Activated CD8-positive, alpha-beta memory T cell treated with anti-CD3 and anti-CD28 coated beads for 48 hours (primary cell): ENCODE results near the gene P3R3URF.
"Not testable (repeated sequence)": the region's sequence is repeated elsewhere in the genome, so short reads cannot be mapped to it uniquely, and the experiment has no call there.

Source experiments
- DNase-seq, 3 experiments: peaks; one replicate each; pipeline ENCODE4 v3.0.0-alpha.2; 2020; ENCODE audit warnings: low read depth in 2 of 3, low spot score in 2 of 3

The P3R3URF gene

GRCh38 chr1:46176211-46176865, at the start of gene P3R3URF:
TSS of gene P3R3URF (minus strand) at chr1:46176488. CDS start at chr1:46176471, 17 bp downstream.
- no peak for DNase-seq

GRCh38 chr1:46224966-46225365, 48.7 kb upstream of the P3R3URF start:
- no peak for DNase-seq

- peak in 1 of 3 experiments; percentile 37 for DNase-seq
These were observed 47.2 kb upstream of the P3R3URF start for GRCh38 chr1:46223472-46223943.

GRCh38 chr1:46223055-46223454, 46.8 kb upstream of the P3R3URF start:
- not testable (repeated sequence) for DNase-seq

GRCh38 chr1:46221749-46222148, 45.5 kb upstream of the P3R3URF start:
- no peak for DNase-seq

GRCh38 chr1:46220808-46221207, 44.5 kb upstream of the P3R3URF start:
- no peak for DNase-seq

GRCh38 chr1:46219551-46220520, 43.5 kb upstream of the P3R3URF start:
- no peak for DNase-seq

- DNase-seq, result no peak
These were observed 42.2 kb upstream of the P3R3URF start for GRCh38 chr1:46218443-46218842.

- no peak for DNase-seq
These were observed 39.2 kb upstream of the P3R3URF start for GRCh38 chr1:46215504-46215903.

- DNase-seq, result no peak
These were observed 34.8 kb upstream of the P3R3URF start for GRCh38 chr1:46211051-46211450.

GRCh38 chr1:46210561-46210960, 34.3 kb upstream of the P3R3URF start:
- no peak for DNase-seq

- DNase-seq, result no peak
These were observed 30.1 kb upstream of the P3R3URF start for GRCh38 chr1:46206399-46206798.

- no peak for DNase-seq
These were observed 29.5 kb upstream of the P3R3URF start for GRCh38 chr1:46205791-46206190.

GRCh38 chr1:46205141-46205540, 28.9 kb upstream of the P3R3URF start:
- no peak for DNase-seq

GRCh38 chr1:46204406-46204742, 28.1 kb upstream of the P3R3URF start:
- no peak for DNase-seq

- no peak for DNase-seq
These were observed 27.6 kb upstream of the P3R3URF start for GRCh38 chr1:46203738-46204405.

- DNase-seq, result no peak
These were observed 23.0 kb upstream of the P3R3URF start for GRCh38 chr1:46199233-46199749.

- DNase-seq, result peak; percentile 48 to 75 (median 50)
These were observed 21.9 kb upstream of the P3R3URF start, which contains the start of gene POMGNT1 for GRCh38 chr1:46197964-46198811. TSS of gene POMGNT1 (minus strand) at chr1:46198434. CDS start at chr1:46197821, 613 bp downstream.

- DNase-seq, result no peak
These were observed 21.3 kb upstream of the P3R3URF start for GRCh38 chr1:46197560-46197963.

GRCh38 chr1:46196609-46197008, 20.3 kb upstream of the P3R3URF start:
- DNase-seq, result no peak
